Calu3 (cell line): ENCODE data around the gene DLL4. TPM values are rescaled to one million over a fixed set of nuclear protein-coding genes. Genes with fewer than 3 reads are reported as not detected.

Experiments
- BruUV-seq: library from RNA; stranded (reverse); fragments of 400-500 nt; replicated peaks from 2 replicates; lab custom pipeline; 2021; lab: Mats Ljungman, UMichigan
- CTCF ChIA-PET: fragments of 300-600 bp; sonication (Branson Sonifier 250); formaldehyde crosslinking; loops from one replicate; lab custom pipeline; 2022; ENCODE audit warnings: antibody characterized with exemption; lab: Charles Lee
- DNase-seq: peaks from one replicate; pipeline ENCODE4 v3.0.0; 2022
- H3K27ac Mint-ChIP-seq: one replicate; pipeline ENCODE4 v1.8.0; 2022; ENCODE audit warnings: mixed read lengths; ENCODE audit not compliant: unreplicated experiment
- H3K27me3 Mint-ChIP-seq: one replicate; pipeline ENCODE4 v1.8.0; 2022; ENCODE audit warnings: mixed read lengths; ENCODE audit not compliant: unreplicated experiment
- H3K36me3 Mint-ChIP-seq: one replicate; pipeline ENCODE4 v1.8.0; 2022; ENCODE audit warnings: mild to moderate bottlenecking, moderate library complexity, mixed read lengths; ENCODE audit not compliant: insufficient read depth, unreplicated experiment
- H3K4me1 Mint-ChIP-seq: one replicate; pipeline ENCODE4 v1.8.0; 2022; ENCODE audit warnings: mild to moderate bottlenecking, low read depth, mixed read lengths; ENCODE audit not compliant: unreplicated experiment
- H3K4me3 Mint-ChIP-seq: one replicate; pipeline ENCODE4 v1.8.0; 2022; ENCODE audit warnings: mild to moderate bottlenecking, low read depth, moderate library complexity, mixed read lengths; ENCODE audit not compliant: unreplicated experiment
- H3K9me3 Mint-ChIP-seq: one replicate; pipeline ENCODE4 v1.8.0; 2022; ENCODE audit warnings: low read depth, mixed read lengths; ENCODE audit not compliant: unreplicated experiment
- CTCF ChIP-seq: fragments of 200-600 bp; IDR thresholded peaks from one replicate; pipeline ENCODE4 v1.8.0; 2022; ENCODE audit warnings: antibody characterized with exemption; ENCODE audit not compliant: unreplicated experiment
- intact Hi-C: fragments of 100-400 bp; cut with micrococcal nuclease; formaldehyde crosslinking; loops from one replicate; pipeline ENCODE4 v1.10.0; 2022; ENCODE audit not compliant: unreplicated experiment
- total RNA-seq: library from RNA; stranded (reverse); gene quantifications from 2 replicates; pipeline ENCODE4 v1.2.3, GENCODE V29; 2022

The DLL4 gene
- total RNA-seq, 1 experiment from 2014 or later, result not detected

DNA sequence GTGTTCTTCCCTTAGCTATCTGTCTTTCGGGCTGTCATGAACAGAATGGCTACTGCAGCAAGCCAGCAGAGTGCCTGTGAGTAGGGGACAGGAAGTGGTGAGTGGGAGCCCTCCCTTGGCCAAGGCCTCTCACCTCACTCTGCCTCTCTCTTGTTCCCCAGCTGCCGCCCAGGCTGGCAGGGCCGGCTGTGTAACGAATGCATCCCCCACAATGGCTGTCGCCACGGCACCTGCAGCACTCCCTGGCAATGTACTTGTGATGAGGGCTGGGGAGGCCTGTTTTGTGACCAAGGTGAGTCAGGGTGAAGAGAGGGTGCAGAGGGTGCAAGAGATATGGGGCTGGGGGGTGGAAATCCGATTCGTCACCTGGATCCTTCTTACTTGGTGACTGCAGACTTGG, 3.0 kb downstream of the DLL4 start:
- Mint-ChIP-seq H3K36me3 (peaks cover 8% of the 10 kb centered on the region), H3K4me1 (peaks cover 27% of the 10 kb centered on the region), H3K4me3 (no peak overlapping the region), H3K9me3 (no peaks in the 10 kb centered on the region), H3K27me3 (peaks cover 29% of the 10 kb centered on the region), H3K27ac (no peak overlapping the region)
- intact Hi-C loops, result no loop called here
- no peak for TF ChIP-seq CTCF
- DNase-seq, result no peak
- BruUV-seq, result no TSS peak
- CTCF ChIA-PET, result interaction anchor here (1.0 kb wide), 2 partner anchors 9 to 88 kb away, joined by 3 read pairs; no protein-coding TSS in a partner anchor

GRCh38 chr15:40932649-40933516, 3.7 kb downstream of the DLL4 start:
- peaks cover 22% of the 10 kb centered on the region for H3K27me3 Mint-ChIP-seq
- no peak for DNase-seq
- no peak for TF ChIP-seq CTCF
- H3K4me1 Mint-ChIP-seq, result peaks cover 27% of the 10 kb centered on the region
- BruUV-seq, result no TSS peak
- no peak overlapping the region for H3K4me3 Mint-ChIP-seq
- H3K9me3 Mint-ChIP-seq, result no peaks in the 10 kb centered on the region
- CTCF ChIA-PET, result interaction anchor here (1.0 kb wide), 2 partner anchors 8 to 87 kb away, joined by 3 read pairs; no protein-coding TSS in a partner anchor
- H3K27ac Mint-ChIP-seq, result no peak overlapping the region
- H3K36me3 Mint-ChIP-seq, result peaks cover 8% of the 10 kb centered on the region
- intact Hi-C loops, result no loop called here

DNA sequence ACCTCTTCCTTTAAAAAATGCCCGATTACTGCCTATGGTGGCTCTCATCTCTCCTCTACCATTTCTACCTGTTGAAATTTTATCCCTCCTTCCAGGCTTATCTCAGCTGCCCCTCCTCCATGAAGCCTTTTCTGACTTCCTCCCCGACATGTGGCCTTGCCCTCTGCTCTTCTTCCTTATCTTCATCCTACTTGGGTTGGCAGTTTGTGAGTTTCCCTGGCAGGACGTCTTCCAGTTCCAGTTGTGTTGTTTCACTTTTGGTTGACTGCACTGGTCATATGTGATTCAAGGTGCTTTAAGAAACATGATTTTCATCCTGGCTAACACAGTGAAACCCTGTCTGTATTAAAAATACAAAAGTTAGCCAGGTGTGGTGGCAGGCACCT, 4.4 kb downstream of the DLL4 start:
- Mint-ChIP-seq H3K4me1 (peaks cover 27% of the 10 kb centered on the region), H3K4me3 (no peak overlapping the region), H3K9me3 (no peaks in the 10 kb centered on the region), H3K36me3 (peaks cover 8% of the 10 kb centered on the region), H3K27ac (no peak overlapping the region), H3K27me3 (peaks cover 22% of the 10 kb centered on the region)
- no TSS peak for BruUV-seq
- no peak for DNase-seq
- CTCF ChIA-PET, result no interaction called here
- no peak for TF ChIP-seq CTCF
- intact Hi-C loops, result no loop called here

GRCh38 chr15:40934457-40934856, 5.3 kb downstream of the DLL4 start:
- H3K4me1 Mint-ChIP-seq, result peaks cover 27% of the 10 kb centered on the region
- no peaks in the 10 kb centered on the region for H3K9me3 Mint-ChIP-seq
- H3K27ac Mint-ChIP-seq, result no peak overlapping the region
- no TSS peak for BruUV-seq
- CTCF ChIA-PET, result no interaction called here
- intact Hi-C loops, result no loop called here
- no peak for TF ChIP-seq CTCF
- DNase-seq, result no peak
- no peak overlapping the region for H3K4me3 Mint-ChIP-seq
- peaks cover 22% of the 10 kb centered on the region for H3K27me3 Mint-ChIP-seq
- peaks cover 8% of the 10 kb centered on the region for H3K36me3 Mint-ChIP-seq
